Activated CD4-positive, alpha-beta T cell treated with anti-CD3 and anti-CD28 coated beads, Interleukin-2, amount 10 ng/mL, durations not matched to agents 24 days and 14 days (primary cell): Measurements from ENCODE around the gene COBL. TPM values are rescaled to one million over a fixed set of nuclear protein-coding genes. Genes with fewer than 3 reads are reported as not detected.

Source experiments
- DNase-seq: peaks from one replicate; pipeline ENCODE4 v3.0.0; 2022
- H3K27ac Mint-ChIP-seq: one replicate; pipeline ENCODE4 v1.8.0; 2022; ENCODE audit warnings: mild to moderate bottlenecking, mixed read lengths
- H3K27me3 Mint-ChIP-seq: one replicate; pipeline ENCODE4 v1.8.0; 2022; ENCODE audit warnings: mixed read lengths
- H3K36me3 Mint-ChIP-seq: one replicate; pipeline ENCODE4 v1.8.0; 2022; ENCODE audit warnings: low read depth, mild to moderate bottlenecking, mixed read lengths
- H3K4me1 Mint-ChIP-seq: one replicate; pipeline ENCODE4 v1.8.0; 2021; ENCODE audit warnings: mixed read lengths
- H3K4me3 Mint-ChIP-seq: one replicate; pipeline ENCODE4 v1.8.0; 2022; ENCODE audit warnings: mild to moderate bottlenecking, moderate library complexity, mixed read lengths
- H3K9me3 Mint-ChIP-seq: one replicate; pipeline ENCODE4 v1.8.0; 2021; ENCODE audit warnings: mixed read lengths
- intact Hi-C: fragments of 100-400 bp; cut with micrococcal nuclease; formaldehyde crosslinking; loops from one replicate; pipeline ENCODE4 v1.15.1; 2023
- total RNA-seq: library from RNA; stranded (reverse); gene quantifications from 2 replicates; pipeline ENCODE4 v1.2.3, GENCODE V29; 2022

Gene COBL
- total RNA-seq, 1 donor from 2014 or later = not detected

DNA sequence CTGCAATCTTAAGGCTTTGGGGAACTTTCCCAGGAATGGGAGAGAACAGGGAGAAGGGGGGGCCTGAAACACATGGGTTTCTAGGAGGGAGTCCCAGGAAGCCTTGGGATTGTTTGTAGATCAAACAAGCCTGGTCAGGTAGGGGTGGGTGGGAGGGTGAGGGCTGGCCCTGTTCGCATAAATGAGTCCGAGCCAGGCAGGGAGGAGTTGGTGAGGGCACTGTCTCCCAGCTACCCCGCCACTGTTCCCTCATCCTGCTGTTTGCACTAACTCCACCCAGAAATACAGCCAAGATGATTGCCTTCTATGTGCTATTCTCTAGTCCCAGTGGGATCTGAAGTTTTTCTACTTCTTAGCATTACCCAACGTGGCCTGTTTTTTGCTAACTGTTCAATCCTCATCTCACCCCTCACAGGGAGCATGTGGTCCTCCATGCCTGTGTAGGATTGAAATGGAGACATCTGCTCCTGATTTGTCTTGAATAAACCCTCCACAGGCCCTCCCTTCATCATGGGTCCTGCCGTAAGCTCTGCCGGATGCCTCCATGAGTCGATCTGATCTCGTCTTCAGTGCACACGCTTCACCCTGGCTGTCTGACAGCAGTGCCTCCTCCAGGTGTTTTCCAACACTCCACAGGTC, 257.0 kb downstream of the COBL start:
- no peak overlapping the region for H3K27ac Mint-ChIP-seq
- no peaks in the 10 kb centered on the region for H3K4me1 Mint-ChIP-seq
- no peaks in the 10 kb centered on the region for H3K27me3 Mint-ChIP-seq
- no peaks in the 10 kb centered on the region for H3K36me3 Mint-ChIP-seq
- intact Hi-C loops = loop anchor here (5.0 kb wide), 1 partner anchor 103 kb away; no protein-coding TSS in a partner anchor
- no peak for DNase-seq
- H3K9me3 Mint-ChIP-seq = no peaks in the 10 kb centered on the region
- H3K4me3 Mint-ChIP-seq = no peak overlapping the region

DNA sequence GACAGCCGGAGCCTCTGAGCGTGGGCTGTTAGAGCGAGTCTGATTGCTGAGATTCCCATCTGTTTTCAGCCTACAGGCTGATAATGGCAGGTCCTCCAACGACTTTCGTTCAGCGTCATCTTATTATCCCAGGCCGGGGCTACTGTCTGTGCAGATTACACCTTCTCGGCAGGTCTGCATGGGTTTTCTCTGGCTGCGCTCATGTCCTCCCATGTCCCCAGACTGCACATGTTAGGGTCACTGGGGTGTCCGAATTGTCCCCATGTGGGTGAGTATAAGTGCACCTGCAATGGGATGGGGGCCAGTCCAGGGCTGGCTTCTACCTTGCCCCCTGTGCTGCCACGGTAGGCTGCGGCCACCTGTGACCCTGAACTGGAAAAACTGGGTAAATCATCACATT, 257.8 kb downstream of the COBL start:
- no peaks in the 10 kb centered on the region for H3K27me3 Mint-ChIP-seq
- intact Hi-C loops = no loop called here
- no peak overlapping the region for H3K4me3 Mint-ChIP-seq
- H3K9me3 Mint-ChIP-seq = no peaks in the 10 kb centered on the region
- no peaks in the 10 kb centered on the region for H3K4me1 Mint-ChIP-seq
- no peaks in the 10 kb centered on the region for H3K36me3 Mint-ChIP-seq
- H3K27ac Mint-ChIP-seq = no peak overlapping the region
- no peak for DNase-seq

DNA sequence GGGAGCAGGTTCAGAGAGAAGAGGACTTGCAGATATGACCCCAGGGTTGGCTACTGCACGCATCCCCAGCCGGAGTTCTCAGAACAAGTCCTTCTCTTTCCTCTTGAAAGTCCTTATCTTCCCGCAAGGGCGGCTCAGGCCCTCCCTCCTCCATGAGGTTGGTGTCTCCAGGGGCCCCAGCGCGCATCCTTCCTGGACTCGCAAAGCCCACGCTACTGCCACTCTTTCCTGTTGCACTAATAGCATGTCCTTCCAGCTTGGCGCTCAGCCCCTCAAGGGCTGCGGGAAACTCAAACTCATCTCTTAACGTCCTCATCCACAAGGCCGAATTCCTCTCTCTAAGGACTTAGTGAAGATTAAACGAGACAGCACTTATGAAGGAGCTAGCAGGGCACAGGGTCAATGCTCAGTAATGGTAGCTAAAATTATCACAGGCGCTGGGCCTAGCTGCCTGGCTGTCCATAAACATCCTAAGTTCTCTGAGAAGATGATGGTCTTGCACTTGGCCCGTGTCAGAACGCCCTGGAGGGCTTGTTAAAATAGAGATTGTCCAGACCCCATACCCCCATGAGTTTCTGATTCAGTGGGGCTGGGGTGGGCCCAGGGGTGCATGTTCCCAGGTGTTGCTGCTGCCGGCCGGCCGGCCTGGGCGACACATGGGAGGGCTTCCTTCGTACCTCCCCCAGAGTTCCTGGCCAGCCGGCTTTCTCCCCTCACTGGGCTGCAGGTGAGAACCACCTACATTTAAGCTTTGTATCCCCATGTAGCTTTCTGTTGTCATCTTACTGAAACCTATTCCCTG, 261.4 kb downstream of the COBL start:
- no peak overlapping the region for H3K27ac Mint-ChIP-seq
- H3K4me3 Mint-ChIP-seq = no peak overlapping the region
- intact Hi-C loops = no loop called here
- peaks cover 2% of the 10 kb centered on the region for H3K27me3 Mint-ChIP-seq
- no peaks in the 10 kb centered on the region for H3K9me3 Mint-ChIP-seq
- no peaks in the 10 kb centered on the region for H3K36me3 Mint-ChIP-seq
- no peak for DNase-seq
- no peaks in the 10 kb centered on the region for H3K4me1 Mint-ChIP-seq

DNA sequence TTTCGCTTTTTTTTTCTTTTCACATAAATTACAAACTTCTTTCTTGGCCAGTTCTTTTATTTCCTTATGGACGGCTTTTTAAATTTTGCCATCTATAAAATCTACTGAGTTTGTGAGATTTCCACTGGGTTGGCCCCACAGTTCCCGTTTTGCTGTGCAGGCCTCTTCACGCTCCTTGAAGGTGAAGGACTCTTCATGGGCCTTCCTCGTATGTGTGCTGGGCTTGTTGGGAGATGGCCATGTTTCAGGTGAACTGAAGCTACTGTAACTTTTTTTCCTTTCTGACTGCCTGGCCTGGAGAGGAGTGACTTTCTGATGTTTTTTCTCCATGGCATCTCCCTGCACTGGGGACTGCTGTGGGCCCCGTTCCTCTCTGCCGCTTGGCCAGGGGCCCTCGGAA, 262.4 kb downstream of the COBL start:
- Mint-ChIP-seq H3K36me3 (no peaks in the 10 kb centered on the region), H3K4me3 (no peak overlapping the region), H3K4me1 (no peaks in the 10 kb centered on the region), H3K27ac (no peak overlapping the region), H3K27me3 (peaks cover 2% of the 10 kb centered on the region), H3K9me3 (no peaks in the 10 kb centered on the region)
- DNase-seq = no peak
- intact Hi-C loops = no loop called here

DNA sequence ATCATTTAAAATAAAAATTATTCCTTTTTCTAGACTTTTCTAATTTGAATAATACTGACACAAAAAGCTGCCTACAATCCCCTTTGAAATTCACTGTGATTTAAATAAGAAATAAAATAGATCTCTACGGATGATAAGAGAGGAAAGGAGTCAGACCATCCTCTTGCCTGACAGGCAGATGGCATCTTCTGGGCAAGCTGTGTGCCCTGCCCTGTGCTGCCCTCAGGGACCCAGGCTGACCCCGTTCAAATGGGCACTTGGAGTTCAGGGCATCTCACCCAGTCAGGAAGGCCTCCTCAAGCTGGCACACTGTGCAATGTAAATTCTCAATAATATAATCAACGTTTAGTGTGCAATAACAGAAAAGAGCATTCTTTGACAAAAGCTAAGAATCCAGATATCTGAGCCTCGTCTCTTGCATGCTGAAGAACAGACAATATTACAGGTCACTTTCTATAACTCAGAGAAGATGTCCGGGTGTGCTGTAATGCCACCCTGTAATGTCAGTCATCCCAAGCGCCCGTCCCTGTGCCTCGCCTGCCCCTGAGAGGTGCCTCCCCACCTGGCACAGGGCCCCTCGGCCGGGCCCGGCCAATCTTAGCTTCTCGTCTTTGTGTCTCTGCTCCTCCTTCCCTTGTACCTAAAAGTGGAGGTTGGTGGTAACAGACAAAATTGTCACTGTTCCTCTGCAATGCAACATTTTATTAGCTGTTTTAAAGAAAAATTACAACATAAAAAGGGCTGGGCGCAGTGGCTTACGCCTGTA, 263.3 kb downstream of the COBL start:
- Mint-ChIP-seq H3K27me3 (peaks cover 5% of the 10 kb centered on the region), H3K4me1 (no peaks in the 10 kb centered on the region), H3K9me3 (no peaks in the 10 kb centered on the region), H3K27ac (no peak overlapping the region), H3K36me3 (no peaks in the 10 kb centered on the region), H3K4me3 (no peak overlapping the region)
- intact Hi-C loops = no loop called here
- DNase-seq = no peak

DNA sequence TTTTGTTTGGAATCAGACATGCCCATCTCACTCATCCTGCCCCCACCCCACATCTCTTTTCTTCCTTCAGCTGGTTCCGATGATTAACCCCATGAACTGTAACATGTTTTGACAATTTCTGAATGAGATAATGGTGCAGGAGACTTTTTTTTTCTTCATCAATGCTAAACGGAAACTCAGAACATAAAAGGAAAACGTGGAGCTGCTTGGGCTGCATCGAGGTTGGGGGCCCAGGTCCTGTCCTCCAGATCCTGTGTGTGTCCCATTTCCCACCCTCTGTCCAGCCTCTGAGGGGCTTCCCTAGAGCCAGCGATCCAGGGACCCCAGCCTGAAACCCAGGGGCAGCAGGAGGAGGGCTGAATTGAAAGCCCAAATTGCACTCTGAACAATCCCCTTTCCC, 270.1 kb downstream of the COBL start:
- Mint-ChIP-seq H3K9me3 (no peaks in the 10 kb centered on the region), H3K27ac (no peak overlapping the region), H3K4me1 (no peaks in the 10 kb centered on the region), H3K27me3 (peaks cover 8% of the 10 kb centered on the region), H3K36me3 (no peaks in the 10 kb centered on the region), H3K4me3 (no peak overlapping the region)
- no peak for DNase-seq
- intact Hi-C loops = no loop called here

DNA sequence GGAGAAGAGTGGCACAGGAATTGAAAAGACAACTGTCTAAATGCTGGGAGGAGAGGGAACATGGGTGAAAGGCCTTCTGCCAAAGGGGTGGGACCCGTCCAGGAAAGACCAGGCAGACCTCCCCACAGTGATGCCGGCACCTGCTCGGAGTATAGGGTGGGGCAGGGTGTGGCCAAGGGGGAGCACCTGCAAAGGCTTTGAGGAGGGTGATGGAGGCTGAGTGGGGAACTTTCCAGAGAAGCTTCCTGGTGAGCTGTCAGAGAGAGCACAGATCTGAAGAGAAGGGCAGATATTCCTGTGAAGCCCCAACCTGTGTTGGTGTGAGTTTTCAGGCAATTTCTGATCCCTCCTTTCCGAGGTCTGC, 270.5 kb downstream of the COBL start:
- Mint-ChIP-seq H3K27ac (no peak overlapping the region), H3K4me1 (no peaks in the 10 kb centered on the region), H3K27me3 (peaks cover 6% of the 10 kb centered on the region), H3K4me3 (no peak overlapping the region), H3K36me3 (no peaks in the 10 kb centered on the region), H3K9me3 (no peaks in the 10 kb centered on the region)
- intact Hi-C loops = no loop called here
- DNase-seq = no peak

DNA sequence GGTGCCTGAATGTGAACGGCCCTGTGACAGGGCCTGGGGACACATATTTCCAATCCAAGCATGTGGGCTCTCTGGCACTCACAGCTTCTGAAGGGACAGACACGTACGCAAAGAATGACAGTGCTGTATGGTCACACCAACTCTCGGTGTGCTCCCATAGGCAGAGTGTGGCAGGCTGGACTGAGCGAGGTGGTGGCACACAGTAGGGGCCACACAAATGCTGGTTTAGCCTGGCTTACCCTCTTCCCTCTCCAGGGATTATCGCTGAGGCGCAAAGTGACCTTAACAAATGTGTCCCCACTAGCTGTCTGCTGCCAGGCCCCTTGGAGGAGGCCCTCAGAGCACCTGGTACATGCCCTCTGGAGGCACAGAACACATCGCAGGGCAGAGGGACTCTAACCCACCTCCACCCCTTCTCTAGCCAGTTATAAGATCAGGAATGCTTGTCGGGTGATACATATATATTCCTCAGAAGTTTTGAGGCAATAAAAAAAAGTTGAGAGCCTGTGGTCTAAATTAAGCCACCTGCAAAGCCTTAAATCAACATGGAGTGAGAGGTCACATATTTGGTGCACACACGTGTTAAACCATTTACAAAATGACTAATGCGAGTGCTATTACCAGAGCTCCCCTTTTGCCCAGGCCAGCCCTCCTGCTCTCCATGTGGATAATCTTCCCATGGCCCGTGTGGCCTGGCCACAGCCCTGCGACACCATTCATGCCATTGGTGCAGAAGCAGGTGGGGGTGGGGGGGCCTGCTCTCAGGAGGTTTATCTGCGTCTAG, 271.1 kb downstream of the COBL start:
- no peaks in the 10 kb centered on the region for H3K9me3 Mint-ChIP-seq
- H3K27ac Mint-ChIP-seq = no peak overlapping the region
- H3K36me3 Mint-ChIP-seq = no peaks in the 10 kb centered on the region
- no peak for DNase-seq
- peaks cover 6% of the 10 kb centered on the region for H3K27me3 Mint-ChIP-seq
- no peak overlapping the region for H3K4me3 Mint-ChIP-seq
- H3K4me1 Mint-ChIP-seq = no peaks in the 10 kb centered on the region
- intact Hi-C loops = no loop called here

DNA sequence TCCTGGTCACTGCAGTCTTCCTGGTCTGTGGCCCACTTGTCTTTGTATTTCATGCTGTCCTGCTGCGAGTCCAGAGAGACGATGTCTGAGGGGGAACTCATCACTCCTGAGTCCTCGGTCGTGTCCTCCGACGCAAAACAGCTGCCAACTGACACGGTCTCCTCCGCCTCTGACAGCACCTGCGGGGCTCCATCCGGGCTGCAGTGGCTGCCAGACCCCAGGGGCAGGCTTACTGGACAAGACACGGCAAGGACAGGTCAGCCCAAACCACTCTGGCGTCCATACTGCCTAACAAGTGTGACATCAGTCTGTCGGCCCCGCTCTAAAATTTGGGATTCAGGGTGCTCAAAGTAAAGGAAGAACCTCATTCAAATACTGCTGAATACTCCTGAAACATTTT, 273.1 kb downstream of the COBL start:
- Mint-ChIP-seq H3K9me3 (no peaks in the 10 kb centered on the region), H3K4me1 (no peaks in the 10 kb centered on the region), H3K4me3 (no peak overlapping the region), H3K27me3 (peaks cover 5% of the 10 kb centered on the region), H3K27ac (no peak overlapping the region), H3K36me3 (no peaks in the 10 kb centered on the region)
- intact Hi-C loops = no loop called here
- DNase-seq = no peak

DNA sequence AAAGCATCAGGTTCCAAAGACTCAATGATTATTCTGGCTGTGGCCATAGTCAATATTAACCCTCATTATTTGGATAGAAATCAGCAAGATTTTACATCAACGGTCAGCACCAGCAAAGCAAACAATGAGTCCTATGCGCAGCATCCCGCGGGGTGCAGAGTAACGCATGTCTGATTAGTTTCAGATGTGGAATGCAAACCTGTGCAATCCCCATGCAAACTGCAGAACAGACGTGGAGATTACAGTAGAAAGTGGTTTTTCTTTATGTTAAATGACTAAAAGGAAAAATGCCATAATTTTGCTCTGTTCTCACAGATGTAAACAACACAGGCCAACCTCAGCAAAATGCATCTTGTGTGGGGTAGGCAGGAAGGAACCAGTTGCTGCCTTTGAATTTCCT, 275.8 kb downstream of the COBL start:
- no peaks in the 10 kb centered on the region for H3K9me3 Mint-ChIP-seq
- no peaks in the 10 kb centered on the region for H3K36me3 Mint-ChIP-seq
- no peak for DNase-seq
- intact Hi-C loops = no loop called here
- peaks cover 2% of the 10 kb centered on the region for H3K27me3 Mint-ChIP-seq
- H3K4me3 Mint-ChIP-seq = no peak overlapping the region
- no peak overlapping the region for H3K27ac Mint-ChIP-seq
- H3K4me1 Mint-ChIP-seq = no peaks in the 10 kb centered on the region

DNA sequence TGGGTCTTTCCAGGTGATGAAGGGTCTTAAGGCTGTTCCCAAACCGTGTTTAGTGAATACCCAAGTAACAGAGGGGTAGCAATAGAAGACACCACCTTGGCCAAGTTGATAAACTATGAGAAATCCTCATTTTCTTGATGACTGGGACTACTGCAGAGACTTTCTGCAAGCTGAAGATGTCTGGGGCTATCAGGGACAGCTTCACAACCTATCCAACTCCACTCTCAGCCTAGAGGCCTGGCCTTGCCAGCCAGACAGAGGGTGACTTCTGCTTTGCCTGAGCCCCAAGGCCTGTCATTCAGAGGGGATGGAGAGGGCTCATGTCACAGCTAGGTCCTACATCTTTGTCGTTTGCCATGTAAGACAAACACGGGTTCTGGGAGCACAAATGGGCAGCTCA, 278.0 kb downstream of the COBL start:
- intact Hi-C loops = no loop called here
- Mint-ChIP-seq H3K36me3 (no peaks in the 10 kb centered on the region), H3K4me3 (no peak overlapping the region), H3K4me1 (no peaks in the 10 kb centered on the region), H3K27me3 (peaks cover 2% of the 10 kb centered on the region), H3K9me3 (no peaks in the 10 kb centered on the region), H3K27ac (no peak overlapping the region)
- DNase-seq = no peak

DNA sequence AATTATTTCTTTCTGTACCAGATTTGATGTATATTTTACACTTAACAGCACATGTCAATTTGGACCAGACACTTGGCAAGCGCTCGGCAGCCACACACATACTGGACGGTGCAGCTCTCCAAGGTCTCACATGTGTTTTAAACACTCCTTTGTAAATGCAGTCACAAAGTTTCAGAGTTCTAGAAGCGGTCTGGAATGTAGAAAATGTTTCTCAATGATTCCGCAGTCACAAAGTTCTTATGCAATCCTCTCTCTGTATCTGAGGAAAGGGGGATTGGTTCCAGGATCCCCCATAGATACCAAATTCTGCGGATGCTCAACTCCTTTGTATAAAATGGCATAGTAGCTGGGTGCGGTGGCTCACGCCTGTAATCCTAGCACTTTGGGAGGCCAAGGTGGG, 280.9 kb downstream of the COBL start:
- Mint-ChIP-seq H3K27ac (no peak overlapping the region), H3K9me3 (no peaks in the 10 kb centered on the region), H3K4me1 (no peaks in the 10 kb centered on the region), H3K27me3 (peaks cover 2% of the 10 kb centered on the region), H3K4me3 (no peak overlapping the region), H3K36me3 (no peaks in the 10 kb centered on the region)
- intact Hi-C loops = no loop called here
- DNase-seq = no peak

DNA sequence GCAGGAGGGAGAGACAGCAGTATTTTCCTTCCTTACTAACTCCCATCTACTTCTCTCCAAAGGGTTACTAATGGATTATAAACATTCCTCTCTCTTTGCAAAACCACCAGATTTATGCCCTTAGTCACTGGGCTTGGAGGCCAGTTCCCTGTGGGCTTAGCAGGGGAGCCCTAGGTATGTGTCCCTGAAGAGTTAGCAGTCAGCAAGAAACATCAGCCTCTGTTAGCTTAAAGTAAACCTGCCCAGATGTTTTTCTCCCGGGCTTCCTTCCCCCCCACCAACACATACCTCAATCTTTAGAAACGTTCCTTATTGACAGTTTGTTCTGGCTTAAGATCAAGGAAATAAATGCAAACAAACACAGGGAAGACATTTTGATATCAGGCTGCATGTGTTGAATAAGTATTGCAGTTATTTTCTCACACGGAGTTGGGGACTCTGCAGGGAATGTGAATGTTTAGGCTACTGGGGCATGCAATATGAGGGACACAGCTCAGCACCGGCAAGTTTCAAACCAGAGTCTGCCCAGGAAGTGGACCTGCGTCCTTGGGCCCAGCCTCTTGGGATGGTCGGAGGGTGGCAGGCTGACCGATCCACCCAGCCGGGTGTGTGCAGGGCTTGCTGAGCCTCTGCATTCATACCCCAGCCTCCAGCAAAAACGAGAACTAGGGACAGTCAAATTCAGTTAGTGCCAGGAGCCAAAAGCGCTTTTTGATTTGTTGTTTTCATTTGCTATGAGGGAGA, 281.9 kb downstream of the COBL start:
- intact Hi-C loops = no loop called here
- Mint-ChIP-seq H3K4me3 (no peak overlapping the region), H3K4me1 (no peaks in the 10 kb centered on the region), H3K36me3 (no peaks in the 10 kb centered on the region), H3K27me3 (no peaks in the 10 kb centered on the region), H3K9me3 (no peaks in the 10 kb centered on the region), H3K27ac (no peak overlapping the region)
- DNase-seq = no peak
